HG03108 (cell line): ENCODE results near the gene ITLN2.
"Not testable (repeated sequence)": the region's sequence is repeated elsewhere in the genome, so short reads cannot be mapped to it uniquely, and the experiment has no call there.

Experiments used
- ATAC-seq: cut with Tn5 transposase; IDR thresholded peaks from one replicate; pipeline ENCODE4 v1.9.1; 2021; ENCODE audit warnings: moderate library complexity; ENCODE audit not compliant: unreplicated experiment

The ITLN2 gene

GRCh38 chr1:160910170-160910750 is 44.3 kb downstream of the ITLN2 start:
- no peak for ATAC-seq

DNA sequence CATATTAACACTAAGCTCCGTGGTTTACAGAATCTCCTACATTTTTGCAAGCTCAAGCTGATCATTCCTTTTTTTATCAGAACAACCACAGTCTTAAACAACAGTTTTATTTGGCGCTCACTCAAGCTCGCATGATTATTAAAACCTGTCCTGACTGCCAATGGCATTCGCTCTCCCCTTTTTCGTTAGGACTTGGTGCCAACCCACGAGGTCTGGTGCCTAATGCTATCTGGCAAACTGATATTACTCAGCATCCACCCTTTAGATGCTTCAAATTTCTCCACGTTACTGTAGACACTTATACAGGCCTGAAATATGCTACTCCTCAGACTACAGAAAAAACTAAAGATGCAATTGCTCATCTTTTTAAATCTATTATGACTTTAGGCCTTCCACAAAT is 46.6 kb downstream of the ITLN2 start:
- ATAC-seq = no peak

DNA sequence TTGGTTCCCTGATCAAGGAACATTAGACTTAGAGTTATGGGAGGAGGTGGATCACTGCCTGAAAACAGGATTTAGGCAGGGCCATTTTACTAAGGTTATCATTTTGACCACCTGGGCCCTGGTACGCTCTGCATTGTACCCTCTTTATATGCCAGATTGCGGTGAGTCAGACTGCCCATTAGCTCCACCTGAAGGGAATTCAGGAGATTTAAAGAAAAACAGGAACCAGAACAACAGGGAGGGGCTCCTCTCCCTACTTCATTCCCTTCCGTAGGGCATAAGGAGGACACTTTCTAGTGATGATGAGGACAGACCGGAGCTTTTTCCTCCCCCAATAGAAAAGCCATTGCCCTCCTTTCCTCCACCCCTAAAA is 49.0 kb downstream of the ITLN2 start:
- ATAC-seq = no peak

GRCh38 chr1:160904783-160905616 is 49.6 kb downstream of the ITLN2 start:
- no peak for ATAC-seq

DNA sequence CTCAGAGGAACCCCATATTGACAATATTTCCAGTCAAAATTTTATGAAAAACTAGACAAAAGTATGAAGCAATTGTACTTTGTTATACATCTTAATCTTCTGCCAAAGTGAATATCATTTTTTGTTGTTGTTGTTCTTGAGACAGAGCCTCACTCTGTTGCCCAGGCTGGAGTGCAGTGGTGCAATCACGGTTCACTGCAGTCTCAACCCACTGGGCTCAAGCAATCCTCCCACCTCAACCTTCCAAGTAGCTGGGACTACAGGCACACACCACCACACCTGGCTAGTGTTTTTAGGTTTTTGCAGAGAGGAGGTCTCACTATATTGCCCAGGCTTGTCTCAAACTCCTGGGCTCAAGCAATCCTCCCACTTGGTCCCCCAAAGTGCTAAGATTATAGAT is 52.4 kb downstream of the ITLN2 start:
- ATAC-seq = not testable (repeated sequence)

GRCh38 chr1:160901768-160902167 is 52.8 kb downstream of the ITLN2 start:
- ATAC-seq = no peak

DNA sequence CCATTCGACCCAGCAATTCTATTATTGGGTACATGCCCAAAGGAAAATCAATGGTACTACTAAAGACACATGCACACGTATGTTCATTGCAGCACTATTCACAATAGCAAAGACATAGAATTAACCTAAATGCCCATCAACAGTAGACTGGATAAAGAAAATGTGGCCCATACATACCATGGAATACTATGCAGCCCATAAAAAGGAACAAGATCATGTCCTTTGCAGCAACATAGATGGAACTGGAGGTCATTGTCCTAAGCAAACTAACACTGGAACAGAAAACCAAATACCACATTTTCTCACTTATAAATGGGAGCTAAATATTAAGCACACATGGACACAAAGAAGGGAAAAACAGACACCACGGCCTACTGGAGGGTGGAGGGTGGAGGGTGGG is 53.9 kb downstream of the ITLN2 start:
- not testable (repeated sequence) for ATAC-seq
